Osteocyte (in vitro differentiated cells): ENCODE data around the gene DEF6. TPM values are rescaled to one million over a fixed set of nuclear protein-coding genes. Genes with fewer than 3 reads are reported as not detected.
A peak's percentile ranks its signal among the peaks of the same experiment; 100 is the strongest.
"Not testable (repeated sequence)": the region's sequence is repeated elsewhere in the genome, so short reads cannot be mapped to it uniquely, and the experiment has no call there.

ENCODE experiments used
- DNase-seq: peaks from one replicate; pipeline ENCODE4 v3.0.0; 2021; ENCODE audit warnings: mixed read lengths; ENCODE audit not compliant: unreplicated experiment; ENCODE audit errors: extremely low spot score
- H3K27ac Mint-ChIP-seq: one replicate; pipeline ENCODE4 v1.8.0; 2021; ENCODE audit warnings: mild to moderate bottlenecking, mixed read lengths; ENCODE audit not compliant: unreplicated experiment
- H3K27me3 Mint-ChIP-seq: one replicate; pipeline ENCODE4 v1.8.0; 2021; ENCODE audit warnings: mixed read lengths; ENCODE audit not compliant: unreplicated experiment
- H3K36me3 Mint-ChIP-seq: one replicate; pipeline ENCODE4 v1.8.0; 2021; ENCODE audit warnings: mixed read lengths; ENCODE audit not compliant: unreplicated experiment
- H3K4me1 Mint-ChIP-seq: one replicate; pipeline ENCODE4 v1.8.0; 2021; ENCODE audit warnings: mixed read lengths; ENCODE audit not compliant: unreplicated experiment
- H3K4me3 Mint-ChIP-seq: one replicate; pipeline ENCODE4 v1.8.0; 2021; ENCODE audit warnings: mild to moderate bottlenecking, moderate library complexity, mixed read lengths; ENCODE audit not compliant: unreplicated experiment
- H3K9me3 Mint-ChIP-seq: one replicate; pipeline ENCODE4 v1.8.0; 2021; ENCODE audit warnings: mixed read lengths; ENCODE audit not compliant: unreplicated experiment
- CTCF ChIP-seq: fragments of 200-600 bp; sonication (generic); IDR thresholded peaks from 2 replicates; pipeline ENCODE4 v1.5.0; 2021; ENCODE audit warnings: antibody characterized with exemption, mild to moderate bottlenecking, moderate library complexity
- total RNA-seq: library from RNA; stranded (reverse); gene quantifications from 2 replicates; pipeline ENCODE4 v1.2.1, GENCODE V29; 2021

DEF6 gene
- total RNA-seq, 1 donor from 2014 or later: 0.59 TPM

- Mint-ChIP-seq H3K36me3 (no peaks in the 10 kb centered on the region), H3K4me3 (no peak overlapping the region), H3K4me1 (peaks cover 1% of the 10 kb centered on the region), H3K27me3 (peaks cover 4% of the 10 kb centered on the region), H3K9me3 (no peaks in the 10 kb centered on the region), H3K27ac (no peak overlapping the region)
- no peak for DNase-seq
- TF ChIP-seq CTCF: peak; percentile 69
Observed at GRCh38 chr6:35327349-35328027, 29.9 kb downstream of the DEF6 start.

GRCh38 chr6:35328108-35328723 is 30.6 kb downstream of the DEF6 start:
- Mint-ChIP-seq H3K27me3 (peaks cover 10% of the 10 kb centered on the region), H3K4me1 (peaks cover 1% of the 10 kb centered on the region), H3K4me3 (no peak overlapping the region), H3K36me3 (no peaks in the 10 kb centered on the region), H3K9me3 (no peaks in the 10 kb centered on the region), H3K27ac (no peak overlapping the region)
- TF ChIP-seq CTCF: no peak
- DNase-seq: no peak

GRCh38 chr6:35328965-35329364 is 31.3 kb downstream of the DEF6 start:
- not testable (repeated sequence) for H3K4me1 Mint-ChIP-seq, H3K4me3 Mint-ChIP-seq, DNase-seq, H3K36me3 Mint-ChIP-seq, H3K9me3 Mint-ChIP-seq, H3K27ac Mint-ChIP-seq
- H3K27me3 Mint-ChIP-seq: peaks cover 18% of the 10 kb centered on the region

GRCh38 chr6:35330541-35331119 is 33.0 kb downstream of the DEF6 start:
- H3K4me1 Mint-ChIP-seq: peaks cover 1% of the 10 kb centered on the region
- TF ChIP-seq CTCF: no peak
- DNase-seq: no peak
- H3K9me3 Mint-ChIP-seq: no peaks in the 10 kb centered on the region
- H3K4me3 Mint-ChIP-seq: no peak overlapping the region
- H3K36me3 Mint-ChIP-seq: no peaks in the 10 kb centered on the region
- H3K27ac Mint-ChIP-seq: no peak overlapping the region
- peaks cover 35% of the 10 kb centered on the region for H3K27me3 Mint-ChIP-seq

- not testable (repeated sequence) for H3K27ac Mint-ChIP-seq, H3K36me3 Mint-ChIP-seq, H3K9me3 Mint-ChIP-seq, H3K4me3 Mint-ChIP-seq, H3K4me1 Mint-ChIP-seq, DNase-seq
- peaks cover 45% of the 10 kb centered on the region for H3K27me3 Mint-ChIP-seq
Observed at GRCh38 chr6:35332074-35332887, 34.7 kb downstream of the DEF6 start.
